HG03469 (cell line): Measurements from ENCODE around the gene SCMH1.
"Not testable (repeated sequence)": the region's sequence is repeated elsewhere in the genome, so short reads cannot be mapped to it uniquely, and the experiment has no call there.

ENCODE experiments used
- ATAC-seq: cut with Tn5 transposase; IDR thresholded peaks from one replicate; pipeline ENCODE4 v1.9.1; 2021; ENCODE audit warnings: mild to moderate bottlenecking, moderate library complexity, moderate number of reproducible peaks; ENCODE audit not compliant: unreplicated experiment

Gene SCMH1

GRCh38 chr1:41251120-41251519 is 9.0 kb upstream of the SCMH1 start:
- ATAC-seq = not testable (repeated sequence)

DNA sequence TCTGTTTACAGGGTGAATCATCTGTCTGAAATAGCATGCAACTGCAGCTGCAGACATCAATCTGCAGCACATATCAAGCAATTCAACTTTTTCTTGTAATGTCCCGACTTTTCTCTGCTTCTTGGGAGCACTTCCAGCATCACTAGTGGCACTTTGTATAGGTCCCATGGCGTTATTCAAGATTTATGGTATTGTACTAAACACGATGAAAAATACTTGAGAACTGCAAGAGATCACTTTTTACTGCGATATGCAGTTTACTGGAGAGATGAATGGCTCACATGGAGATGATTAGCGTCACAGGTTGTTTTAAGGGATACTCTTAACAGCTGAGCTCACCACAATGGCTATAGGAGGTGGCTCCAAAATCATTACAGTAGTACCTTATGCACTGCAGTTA is 7.2 kb upstream of the SCMH1 start:
- no peak for ATAC-seq

DNA sequence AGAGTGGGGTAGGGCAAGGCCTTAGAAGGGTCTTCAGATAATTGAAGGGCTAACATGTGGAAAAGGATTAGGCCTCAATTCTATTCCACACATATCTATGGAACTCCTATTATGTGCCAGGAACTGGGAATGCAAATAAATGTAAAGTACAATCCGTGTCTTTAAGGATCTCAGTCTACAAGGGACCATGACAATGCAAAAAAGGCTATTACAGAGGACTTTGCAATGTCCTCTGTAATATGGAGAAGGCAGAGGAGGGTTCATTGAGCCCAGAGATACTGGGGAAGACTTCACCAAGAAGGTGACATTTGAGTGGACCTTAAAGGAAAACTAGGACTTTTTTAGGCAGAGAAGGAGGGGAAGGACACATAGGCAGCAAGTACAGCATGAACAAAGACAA is 4.5 kb upstream of the SCMH1 start:
- ATAC-seq = no peak

DNA sequence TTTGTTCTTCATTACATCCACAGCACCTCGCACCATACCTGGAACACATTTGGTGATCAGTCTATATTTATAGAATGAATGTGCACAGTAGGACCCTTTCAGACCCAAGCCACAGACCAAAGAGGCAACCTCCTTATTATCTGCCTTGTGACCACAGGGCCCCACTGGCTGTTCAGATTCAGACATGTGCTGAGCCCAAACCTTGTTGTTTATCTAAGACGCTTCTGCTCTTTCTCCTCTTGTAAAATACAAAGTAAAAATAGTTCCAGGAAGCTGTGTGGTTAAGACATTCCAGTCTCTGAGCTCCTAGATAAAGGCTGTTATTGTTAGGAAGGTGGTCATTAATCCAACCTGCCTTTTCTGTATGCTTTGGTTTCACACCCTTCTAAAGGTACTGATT is 3.6 kb upstream of the SCMH1 start:
- no peak for ATAC-seq

GRCh38 chr1:41243079-41243385 is 926 bp upstream of the SCMH1 start:
- ATAC-seq = no peak

DNA sequence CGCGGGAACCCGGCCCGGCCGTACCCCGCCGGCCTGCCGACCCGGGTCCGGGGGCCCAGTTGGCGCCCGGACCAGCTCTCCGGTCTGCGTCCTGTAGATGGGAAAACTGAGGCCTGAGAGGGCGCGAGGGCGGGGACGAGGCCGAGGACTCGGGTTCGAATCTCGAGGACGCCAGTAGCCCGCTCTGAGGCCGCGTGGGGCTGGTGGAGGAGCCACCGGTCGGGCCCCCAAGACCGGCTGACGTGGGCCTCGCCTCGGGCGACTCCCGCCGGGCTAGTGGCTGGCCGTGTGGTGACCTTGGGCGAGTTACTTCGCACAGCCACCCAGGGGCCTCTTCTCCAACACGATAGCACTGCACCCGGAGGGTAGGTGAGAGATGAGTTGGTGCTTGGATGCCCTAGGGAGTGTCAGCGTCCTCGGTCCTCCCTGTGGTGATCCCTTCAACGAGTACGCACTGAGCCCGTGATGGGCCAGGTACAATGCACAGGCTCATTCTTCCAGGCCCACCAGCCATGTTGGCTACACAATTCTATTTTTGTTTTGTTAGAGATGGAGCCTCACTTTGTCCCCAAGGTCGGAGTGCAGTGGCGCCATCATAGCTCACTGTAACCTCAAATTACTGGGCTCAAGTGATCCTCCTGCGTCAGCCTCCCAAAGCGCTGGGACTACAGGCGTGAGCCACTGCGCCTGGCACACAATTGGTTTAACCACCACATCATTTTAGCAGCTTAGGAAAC is 404 bp upstream of the SCMH1 start:
- ATAC-seq = no peak

GRCh38 chr1:41241354-41241748 is 755 bp downstream of the SCMH1 start:
- ATAC-seq = no peak

GRCh38 chr1:41240781-41241353 is 1.2 kb downstream of the SCMH1 start:
- ATAC-seq = no peak

GRCh38 chr1:41239988-41240610 is 2.0 kb downstream of the SCMH1 start:
- ATAC-seq = no peak

GRCh38 chr1:41238311-41238988 is 3.7 kb downstream of the SCMH1 start:
- no peak for ATAC-seq

DNA sequence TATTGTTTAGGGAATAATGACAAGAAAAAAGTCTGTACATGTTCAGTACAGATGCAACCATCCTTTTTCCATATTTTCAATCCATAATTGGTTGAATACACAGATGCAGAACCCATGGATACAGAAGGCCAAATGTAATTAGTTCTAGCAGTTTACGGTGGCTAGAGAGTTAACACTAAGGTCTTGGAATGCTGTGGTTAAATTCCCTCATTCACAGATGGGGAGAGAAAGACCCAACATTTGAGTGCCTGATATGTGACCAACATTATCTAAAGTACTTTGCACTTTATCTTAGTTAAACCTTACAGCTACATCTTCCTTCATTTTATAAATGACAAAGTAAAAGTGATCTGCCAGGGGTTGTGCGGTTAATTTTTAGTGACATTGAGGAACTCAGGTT is 5.3 kb downstream of the SCMH1 start:
- ATAC-seq = no peak

GRCh38 chr1:41235893-41236292 is 6.2 kb downstream of the SCMH1 start:
- ATAC-seq = no peak

DNA sequence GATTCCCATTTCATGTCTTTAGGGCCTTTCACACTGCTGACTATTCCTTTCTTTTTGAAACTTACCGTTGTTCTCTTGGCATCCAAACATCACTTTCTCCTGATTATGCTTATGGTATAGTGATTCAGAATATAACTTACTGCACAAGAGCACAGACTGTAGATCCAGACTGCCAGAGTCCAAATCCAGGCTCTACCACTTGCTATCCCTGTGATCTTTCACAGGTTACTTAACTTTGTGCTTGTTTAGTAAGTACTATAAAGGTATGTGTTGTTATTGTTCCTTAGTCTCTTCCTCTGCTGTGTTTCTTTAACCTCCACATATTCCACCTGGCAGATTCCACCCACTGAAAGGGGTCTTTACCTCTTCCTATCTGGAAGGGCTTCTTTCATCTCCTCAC is 8.4 kb downstream of the SCMH1 start:
- no peak for ATAC-seq

GRCh38 chr1:41232305-41232704 is 9.8 kb downstream of the SCMH1 start:
- no peak for ATAC-seq

DNA sequence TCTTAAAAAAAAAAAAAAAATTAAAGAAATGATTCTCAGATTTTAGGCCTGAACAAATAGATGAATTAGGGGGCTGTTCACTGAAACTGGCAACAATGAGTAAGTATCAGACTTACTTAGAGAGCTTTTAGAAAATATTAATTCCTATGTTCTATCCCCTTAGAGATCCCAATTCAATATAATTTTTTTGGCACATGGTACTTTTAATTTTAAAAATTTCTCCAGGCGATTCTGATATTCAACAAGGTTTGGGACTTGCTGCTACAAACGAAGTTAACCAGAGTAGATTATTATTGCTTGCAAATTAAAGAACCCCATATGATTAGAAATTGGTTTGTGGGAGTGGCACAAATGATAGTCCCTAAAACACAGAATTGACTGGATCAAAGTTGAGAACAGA is 11.4 kb downstream of the SCMH1 start:
- ATAC-seq = no peak

- ATAC-seq = not testable (repeated sequence)
Observed at GRCh38 chr1:41229219-41229618, 12.9 kb downstream of the SCMH1 start.

DNA sequence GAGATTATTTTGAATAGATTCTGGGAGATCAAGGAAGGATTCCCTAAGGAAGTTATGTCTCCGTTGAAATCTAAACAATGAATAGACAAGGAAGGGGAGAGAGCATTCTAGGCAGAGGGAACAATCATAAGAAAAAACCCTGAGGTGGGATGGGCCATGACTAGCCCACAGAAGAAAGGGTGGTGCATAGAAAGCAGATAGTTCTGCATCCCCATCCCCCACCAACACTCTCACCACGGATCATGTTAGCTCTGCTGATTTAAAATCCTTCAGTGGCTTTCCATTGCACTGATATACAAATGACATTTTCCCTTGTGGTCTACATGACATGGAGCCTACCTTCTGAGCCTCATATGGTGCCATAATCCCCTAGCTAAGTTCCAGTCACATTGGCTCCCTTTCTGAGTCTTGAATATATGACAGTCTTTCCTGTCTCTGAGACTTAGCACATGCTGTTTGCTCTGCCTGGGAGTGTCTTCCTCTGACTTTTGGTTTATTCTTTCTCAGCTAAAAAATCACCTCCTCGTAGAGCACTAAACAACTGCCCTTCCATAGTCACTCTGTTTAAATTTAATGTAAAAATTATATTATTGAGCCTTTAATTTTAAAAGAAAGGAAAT is 15.2 kb downstream of the SCMH1 start:
- no peak for ATAC-seq

DNA sequence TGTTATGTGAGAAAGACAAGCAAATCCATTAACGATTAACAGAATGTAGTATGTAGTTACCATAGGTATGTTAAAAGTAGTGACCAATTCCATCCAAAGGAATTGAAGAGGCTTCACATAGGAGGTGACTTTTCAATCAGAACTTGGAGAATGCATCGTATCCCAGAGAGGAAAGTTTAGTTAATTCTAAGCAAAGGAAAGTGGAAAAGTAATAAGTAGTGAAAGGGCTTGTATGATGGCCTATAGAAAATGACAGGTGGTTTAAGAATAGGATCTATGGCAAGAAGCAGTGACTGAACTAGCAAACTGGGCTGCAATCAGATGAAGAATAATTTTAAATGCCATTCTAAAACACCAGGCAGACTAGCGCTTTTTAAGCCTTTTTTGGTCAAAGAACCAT is 16.6 kb downstream of the SCMH1 start:
- ATAC-seq = no peak

DNA sequence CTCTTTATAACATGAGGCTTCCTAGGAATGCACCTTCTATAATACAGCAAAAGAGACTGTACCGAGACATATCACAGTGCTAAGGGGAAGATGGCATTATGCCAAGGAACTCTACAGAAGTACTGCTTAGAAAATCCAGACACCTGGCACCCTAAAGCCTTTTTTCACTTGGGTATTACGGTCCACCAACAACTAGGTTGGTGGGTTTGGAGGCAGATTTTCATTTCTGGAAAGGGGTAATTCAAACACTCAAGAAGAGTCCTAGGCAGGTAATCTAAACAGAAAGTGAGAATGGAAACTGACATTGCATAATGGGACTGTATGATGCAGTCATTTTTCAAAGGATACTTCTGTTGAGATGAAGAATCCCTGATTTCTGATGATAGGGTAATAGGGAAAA is 19.6 kb downstream of the SCMH1 start:
- no peak for ATAC-seq

DNA sequence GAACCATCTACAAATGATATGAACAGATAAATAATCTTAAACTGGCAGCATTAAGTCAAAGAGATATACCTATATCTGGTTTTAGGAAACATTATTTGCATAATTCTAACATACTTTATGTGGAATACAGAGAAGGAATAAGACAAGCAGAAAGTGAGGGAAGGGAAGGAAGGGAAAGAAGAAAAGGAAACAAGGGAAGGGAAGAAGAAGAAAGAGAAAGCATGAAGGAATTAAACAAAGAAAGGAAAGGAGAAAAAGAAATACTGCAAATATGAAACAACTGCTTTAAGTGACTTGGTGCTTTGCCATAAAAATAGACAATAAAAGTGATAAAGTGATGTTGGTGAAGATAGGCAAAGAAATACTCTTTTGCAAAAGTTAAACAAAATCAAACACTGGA is 20.1 kb downstream of the SCMH1 start:
- no peak for ATAC-seq

DNA sequence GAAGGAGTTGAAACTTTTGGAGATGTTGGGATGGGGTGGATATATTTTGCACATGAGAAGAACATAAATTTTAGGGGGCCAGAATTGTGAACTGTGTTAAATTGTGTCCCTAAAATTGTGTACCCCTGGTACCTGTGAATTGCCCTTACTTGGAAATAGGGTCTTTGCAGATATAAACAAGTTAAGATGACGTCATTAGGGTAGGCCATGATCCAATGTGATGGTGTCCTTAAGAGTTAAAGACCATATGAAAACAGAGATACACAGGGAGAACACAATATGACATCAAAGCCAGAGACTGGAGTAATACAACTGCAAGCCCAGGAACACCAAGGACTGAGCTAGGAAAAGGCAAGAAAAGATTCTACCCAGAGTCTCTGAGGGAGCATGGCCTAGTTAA is 24.0 kb downstream of the SCMH1 start:
- no peak for ATAC-seq

GRCh38 chr1:41217441-41217840 is 24.7 kb downstream of the SCMH1 start:
- ATAC-seq = no peak
